Measurements from ENCODE around the gene EPC1.
"Not testable (repeated sequence)": the region's sequence is repeated elsewhere in the genome, so short reads cannot be mapped to it uniquely, and the experiment has no call there.

The EPC1 gene

DNA sequence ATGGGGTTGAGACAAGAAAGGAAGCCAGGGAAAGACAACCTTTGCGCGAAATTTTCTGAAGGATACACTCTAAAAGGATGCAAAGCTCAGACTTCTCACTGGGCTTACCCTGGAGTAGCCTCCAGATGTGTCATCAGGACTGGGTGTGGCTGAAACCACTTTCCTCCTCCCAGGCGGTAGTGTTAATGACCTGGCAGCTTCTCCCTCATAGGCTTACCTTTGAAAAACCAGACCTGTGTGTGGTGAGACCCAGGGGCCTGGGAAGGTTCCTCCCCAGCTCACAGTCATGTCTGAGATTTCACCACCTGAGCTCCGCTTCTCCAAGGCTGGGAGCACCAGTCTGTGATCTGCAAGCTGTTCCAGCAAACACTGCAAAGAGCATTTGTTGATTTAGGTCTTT is 93.7 kb downstream of the EPC1 start:
- Histone ChIP-seq H3K4me3 (ENCODE audit: low read depth, low read length) (no peak overlapping the region), H3K4me1 (ENCODE audit: control insufficient read depth, insufficient read depth, low read length, unreplicated experiment) (peaks cover 4% of the 10 kb centered on the region), H3K27ac (ENCODE audit: low read depth, low read length) (no peak overlapping the region), H3K36me3 (ENCODE audit: insufficient read depth, low read length) (no peaks in the 10 kb centered on the region), H3K79me2 (ENCODE audit: control insufficient read depth, insufficient read depth, low read length, unreplicated experiment) (no peaks in the 10 kb centered on the region), H3K27me3 (ENCODE audit: insufficient read depth, low read length) (no peaks in the 10 kb centered on the region), H2AFZ (ENCODE audit: low read length, unreplicated experiment) (no peak overlapping the region)

DNA sequence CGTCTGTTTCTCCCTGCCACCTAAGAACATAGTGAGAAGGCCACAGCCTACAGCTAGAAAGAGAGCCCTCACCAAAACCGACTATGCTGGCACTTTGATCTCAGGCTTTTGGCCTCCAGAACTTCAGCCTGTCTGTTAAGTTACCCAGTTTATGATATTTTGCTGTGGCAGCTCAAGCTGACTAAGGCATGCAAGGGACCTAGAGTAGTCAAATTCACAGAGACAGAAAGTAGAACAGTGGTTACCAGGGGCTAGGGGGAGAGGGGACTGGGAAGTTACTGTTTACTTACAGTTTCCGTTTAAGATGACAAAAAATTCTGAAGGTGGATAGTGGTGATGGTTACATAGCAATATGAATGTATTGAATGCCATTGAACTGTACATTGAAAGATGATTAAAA is 96.5 kb downstream of the EPC1 start:
- not testable (repeated sequence) for H3K36me3 ChIP-seq (ENCODE audit: insufficient read depth, low read length); H3K79me2 ChIP-seq (ENCODE audit: control insufficient read depth, insufficient read depth, low read length, unreplicated experiment); H3K4me1 ChIP-seq (ENCODE audit: control insufficient read depth, insufficient read depth, low read length, unreplicated experiment); H3K27me3 ChIP-seq (ENCODE audit: insufficient read depth, low read length); H3K27ac ChIP-seq (ENCODE audit: low read depth, low read length); H3K4me3 ChIP-seq (ENCODE audit: low read depth, low read length); H2AFZ ChIP-seq (ENCODE audit: low read length, unreplicated experiment)

DNA sequence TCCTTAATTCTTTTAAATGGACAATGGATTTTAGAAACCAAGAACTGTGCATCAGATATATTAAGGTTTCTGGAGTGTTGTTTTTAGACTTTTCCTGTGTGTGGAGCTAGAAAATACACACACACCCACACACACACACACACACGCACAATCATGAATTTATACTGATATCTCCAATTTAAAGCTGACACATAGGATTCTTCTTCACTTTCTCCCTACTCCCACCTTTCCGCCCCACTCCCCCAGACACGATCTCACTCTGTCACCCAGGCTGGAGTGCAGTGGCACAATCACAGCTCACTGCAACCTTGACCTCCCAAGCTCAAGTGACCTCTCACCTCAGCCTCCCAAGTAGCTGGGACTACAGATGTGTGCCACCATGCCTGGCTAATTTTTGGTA is 100.3 kb downstream of the EPC1 start:
- H3K4me1 ChIP-seq (ENCODE audit: control insufficient read depth, insufficient read depth, low read length, unreplicated experiment): no peaks in the 10 kb centered on the region

DNA sequence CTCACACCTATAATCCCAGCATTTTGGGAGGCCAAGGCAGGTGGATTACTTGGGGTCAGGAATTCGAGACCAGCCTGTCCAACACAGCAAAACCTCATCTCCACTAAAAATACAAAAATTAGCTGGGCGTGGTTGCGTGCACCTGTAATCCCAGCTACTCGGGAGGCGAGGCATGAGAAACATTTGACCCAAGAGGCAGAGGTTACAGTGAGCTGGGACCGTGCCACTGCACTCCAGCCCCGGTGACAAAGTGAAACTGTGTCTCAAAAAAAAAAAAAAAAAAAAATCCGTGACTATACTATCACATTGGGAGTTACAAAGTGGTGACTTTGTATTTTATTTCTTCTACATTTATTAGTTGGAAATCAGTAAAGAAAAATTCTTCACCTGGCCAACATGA is 101.2 kb downstream of the EPC1 start:
- no peak overlapping the region for H3K27ac ChIP-seq (ENCODE audit: low read depth, low read length)
- H3K4me3 ChIP-seq (ENCODE audit: low read depth, low read length): no peak overlapping the region
- no peak overlapping the region for H2AFZ ChIP-seq (ENCODE audit: low read length, unreplicated experiment)
- H3K79me2 ChIP-seq (ENCODE audit: control insufficient read depth, insufficient read depth, low read length, unreplicated experiment): no peaks in the 10 kb centered on the region
- no peaks in the 10 kb centered on the region for H3K36me3 ChIP-seq (ENCODE audit: insufficient read depth, low read length)
- peaks cover 5% of the 10 kb centered on the region for H3K4me1 ChIP-seq (ENCODE audit: control insufficient read depth, insufficient read depth, low read length, unreplicated experiment)
- H3K27me3 ChIP-seq (ENCODE audit: insufficient read depth, low read length): no peaks in the 10 kb centered on the region

More for the DNA sequence above, 100.3 kb downstream of the EPC1 start:
- no peak overlapping the region for H3K27ac ChIP-seq (ENCODE audit: low read depth, low read length)
- no peaks in the 10 kb centered on the region for H3K36me3 ChIP-seq (ENCODE audit: insufficient read depth, low read length)
- no peaks in the 10 kb centered on the region for H3K79me2 ChIP-seq (ENCODE audit: control insufficient read depth, insufficient read depth, low read length, unreplicated experiment)
- no peak overlapping the region for H3K4me3 ChIP-seq (ENCODE audit: low read depth, low read length)
- H3K27me3 ChIP-seq (ENCODE audit: insufficient read depth, low read length): no peaks in the 10 kb centered on the region
- no peak overlapping the region for H2AFZ ChIP-seq (ENCODE audit: low read length, unreplicated experiment)

DNA sequence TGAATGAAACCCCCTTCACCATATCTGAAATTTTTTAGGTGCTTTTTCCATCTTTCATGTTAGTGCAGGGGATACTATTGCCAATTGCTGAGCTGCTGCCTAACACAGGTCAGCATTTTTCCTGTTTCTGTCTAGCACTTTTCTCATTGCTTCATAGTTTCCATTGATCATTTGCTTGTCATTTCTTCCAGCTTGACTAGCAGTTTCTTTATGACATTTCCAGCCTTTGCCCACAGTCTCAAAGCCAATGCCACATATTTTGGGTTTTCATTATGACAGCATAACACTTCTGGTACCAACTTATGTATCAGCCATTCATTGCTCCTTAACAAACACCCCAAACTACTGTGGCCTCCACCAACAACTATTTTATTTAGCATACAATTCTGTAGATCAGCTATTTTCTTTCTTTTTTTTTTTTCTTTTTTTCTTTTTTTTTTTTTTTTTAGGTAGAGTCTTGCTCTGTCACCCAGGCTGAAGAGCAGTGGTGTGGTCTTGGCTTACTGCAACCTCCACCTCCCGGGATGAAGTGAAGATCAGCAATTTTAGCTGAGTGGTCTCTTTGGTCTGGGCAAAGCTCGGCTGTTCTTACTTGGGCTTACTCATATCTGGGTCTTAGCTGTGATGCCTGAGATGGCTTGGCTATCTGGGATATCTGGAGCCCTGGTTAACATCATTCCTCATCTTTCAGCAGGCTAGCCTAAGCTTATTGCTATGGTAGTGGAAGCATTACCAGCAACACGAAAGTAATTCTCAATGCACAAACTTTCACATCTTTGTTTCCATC is 102.3 kb downstream of the EPC1 start:
- Histone ChIP-seq H2AFZ (ENCODE audit: low read length, unreplicated experiment) (no peak overlapping the region), H3K27ac (ENCODE audit: low read depth, low read length) (no peak overlapping the region)

DNA sequence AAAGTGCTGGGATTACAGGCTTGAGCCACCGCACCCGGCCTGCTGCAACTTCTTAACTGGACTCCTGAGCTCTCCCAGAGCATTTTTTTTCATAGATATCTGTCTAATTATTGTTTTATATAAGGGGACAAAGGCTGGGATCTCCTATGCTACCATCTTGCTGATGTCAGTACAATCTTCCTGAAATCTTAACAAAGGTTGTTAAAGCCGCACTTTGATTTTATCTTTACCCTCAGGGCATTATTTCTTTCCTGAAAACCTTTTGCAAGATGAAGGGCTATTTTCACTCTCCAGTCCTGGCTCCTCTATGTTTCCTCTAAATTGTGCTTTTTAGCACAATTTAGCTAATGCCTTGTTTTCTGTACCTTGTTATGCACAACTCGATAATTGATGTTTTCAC is 102.9 kb downstream of the EPC1 start:
- H3K27me3 ChIP-seq (ENCODE audit: insufficient read depth, low read length): no peaks in the 10 kb centered on the region
- no peaks in the 10 kb centered on the region for H3K36me3 ChIP-seq (ENCODE audit: insufficient read depth, low read length)
- H2AFZ ChIP-seq (ENCODE audit: low read length, unreplicated experiment): no peak overlapping the region
- H3K4me3 ChIP-seq (ENCODE audit: low read depth, low read length): no peak overlapping the region
- peaks cover 18% of the 10 kb centered on the region for H3K4me1 ChIP-seq (ENCODE audit: control insufficient read depth, insufficient read depth, low read length, unreplicated experiment)
- H3K79me2 ChIP-seq (ENCODE audit: control insufficient read depth, insufficient read depth, low read length, unreplicated experiment): no peaks in the 10 kb centered on the region
- no peak overlapping the region for H3K27ac ChIP-seq (ENCODE audit: low read depth, low read length)

More for the DNA sequence above, 102.3 kb downstream of the EPC1 start:
- Histone ChIP-seq H3K79me2 (ENCODE audit: control insufficient read depth, insufficient read depth, low read length, unreplicated experiment) (no peaks in the 10 kb centered on the region), H3K36me3 (ENCODE audit: insufficient read depth, low read length) (no peaks in the 10 kb centered on the region), H3K27me3 (ENCODE audit: insufficient read depth, low read length) (no peaks in the 10 kb centered on the region), H3K4me3 (ENCODE audit: low read depth, low read length) (no peak overlapping the region), H3K4me1 (ENCODE audit: control insufficient read depth, insufficient read depth, low read length, unreplicated experiment) (peaks cover 15% of the 10 kb centered on the region)

DNA sequence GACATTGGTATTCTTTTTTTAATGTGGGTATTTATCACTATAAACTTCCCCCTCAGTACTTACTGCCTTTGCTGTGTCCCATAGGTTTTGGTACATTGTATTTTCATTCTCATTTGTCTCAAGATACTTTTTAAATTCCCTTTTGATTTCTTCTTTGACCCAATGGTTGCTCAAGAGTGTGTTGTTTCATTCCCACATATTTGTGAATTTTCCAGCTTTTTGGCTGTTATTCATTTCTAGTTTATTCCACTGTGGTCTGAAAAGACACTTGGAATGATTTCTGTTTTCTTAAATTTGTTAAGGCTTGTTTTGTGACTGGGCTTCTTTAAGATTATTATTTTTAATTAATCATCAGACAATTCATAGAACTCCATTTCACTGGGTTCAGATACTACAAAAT is 105.0 kb downstream of the EPC1 start:
- Histone ChIP-seq H3K27me3 (ENCODE audit: insufficient read depth, low read length) (no peaks in the 10 kb centered on the region), H3K27ac (ENCODE audit: low read depth, low read length) (no peak overlapping the region), H3K4me1 (ENCODE audit: control insufficient read depth, insufficient read depth, low read length, unreplicated experiment) (peaks cover 34% of the 10 kb centered on the region), H3K4me3 (ENCODE audit: low read depth, low read length) (no peak overlapping the region), H3K79me2 (ENCODE audit: control insufficient read depth, insufficient read depth, low read length, unreplicated experiment) (no peaks in the 10 kb centered on the region), H3K36me3 (ENCODE audit: insufficient read depth, low read length) (no peaks in the 10 kb centered on the region), H2AFZ (ENCODE audit: low read length, unreplicated experiment) (no peak overlapping the region)

DNA sequence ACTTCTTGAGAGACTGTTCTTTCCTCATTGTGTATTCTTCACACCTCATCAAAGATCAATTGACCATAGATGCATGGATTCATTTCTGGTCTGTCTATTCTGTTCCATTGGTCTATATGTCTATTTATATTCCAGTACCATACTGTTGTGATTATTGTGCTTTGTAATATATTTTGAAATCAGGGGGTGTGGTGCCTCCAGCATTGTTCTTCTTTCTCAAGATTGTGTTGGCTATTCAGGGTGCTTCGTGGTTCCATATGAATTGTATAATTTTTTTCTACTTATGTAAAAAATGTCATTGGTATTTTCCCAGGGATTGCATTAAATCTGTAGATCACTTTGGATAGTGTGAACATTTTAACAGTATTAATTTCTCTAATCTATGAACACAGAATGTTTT is 106.5 kb downstream of the EPC1 start:
- H2AFZ ChIP-seq (ENCODE audit: low read length, unreplicated experiment): no peak overlapping the region
- H3K36me3 ChIP-seq (ENCODE audit: insufficient read depth, low read length): no peaks in the 10 kb centered on the region
- H3K27ac ChIP-seq (ENCODE audit: low read depth, low read length): no peak overlapping the region
- H3K4me3 ChIP-seq (ENCODE audit: low read depth, low read length): peak overlapping the region; percentile 30; the same call in 1 of the 2 replicates
- peaks cover 34% of the 10 kb centered on the region for H3K4me1 ChIP-seq (ENCODE audit: control insufficient read depth, insufficient read depth, low read length, unreplicated experiment)
- H3K27me3 ChIP-seq (ENCODE audit: insufficient read depth, low read length): no peaks in the 10 kb centered on the region
- H3K79me2 ChIP-seq (ENCODE audit: control insufficient read depth, insufficient read depth, low read length, unreplicated experiment): no peaks in the 10 kb centered on the region

DNA sequence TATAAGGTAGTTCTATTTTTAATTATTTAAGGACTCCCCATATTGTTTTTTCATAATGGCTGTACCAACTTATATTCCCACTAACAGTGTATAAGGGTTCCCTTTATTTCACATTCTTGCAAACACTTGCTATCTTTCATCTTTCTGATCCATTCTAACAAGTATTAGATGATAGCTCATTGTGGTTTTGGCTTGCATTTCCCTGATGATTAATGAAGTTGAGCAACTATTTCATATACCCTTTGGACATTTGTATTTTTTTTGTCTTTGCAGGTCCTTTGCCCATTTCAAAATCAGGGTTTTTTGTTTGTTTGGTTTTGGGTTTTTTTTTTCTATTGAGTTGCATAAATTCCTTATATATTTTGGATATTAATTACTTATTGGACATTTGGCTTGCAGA is 107.2 kb downstream of the EPC1 start:
- H3K79me2 ChIP-seq (ENCODE audit: control insufficient read depth, insufficient read depth, low read length, unreplicated experiment): no peaks in the 10 kb centered on the region
- H3K36me3 ChIP-seq (ENCODE audit: insufficient read depth, low read length): no peaks in the 10 kb centered on the region
- no peak overlapping the region for H3K4me3 ChIP-seq (ENCODE audit: low read depth, low read length)
- H3K27ac ChIP-seq (ENCODE audit: low read depth, low read length): no peak overlapping the region
- peaks cover 34% of the 10 kb centered on the region for H3K4me1 ChIP-seq (ENCODE audit: control insufficient read depth, insufficient read depth, low read length, unreplicated experiment)
- H3K27me3 ChIP-seq (ENCODE audit: insufficient read depth, low read length): no peaks in the 10 kb centered on the region
- H2AFZ ChIP-seq (ENCODE audit: low read length, unreplicated experiment): no peak overlapping the region

DNA sequence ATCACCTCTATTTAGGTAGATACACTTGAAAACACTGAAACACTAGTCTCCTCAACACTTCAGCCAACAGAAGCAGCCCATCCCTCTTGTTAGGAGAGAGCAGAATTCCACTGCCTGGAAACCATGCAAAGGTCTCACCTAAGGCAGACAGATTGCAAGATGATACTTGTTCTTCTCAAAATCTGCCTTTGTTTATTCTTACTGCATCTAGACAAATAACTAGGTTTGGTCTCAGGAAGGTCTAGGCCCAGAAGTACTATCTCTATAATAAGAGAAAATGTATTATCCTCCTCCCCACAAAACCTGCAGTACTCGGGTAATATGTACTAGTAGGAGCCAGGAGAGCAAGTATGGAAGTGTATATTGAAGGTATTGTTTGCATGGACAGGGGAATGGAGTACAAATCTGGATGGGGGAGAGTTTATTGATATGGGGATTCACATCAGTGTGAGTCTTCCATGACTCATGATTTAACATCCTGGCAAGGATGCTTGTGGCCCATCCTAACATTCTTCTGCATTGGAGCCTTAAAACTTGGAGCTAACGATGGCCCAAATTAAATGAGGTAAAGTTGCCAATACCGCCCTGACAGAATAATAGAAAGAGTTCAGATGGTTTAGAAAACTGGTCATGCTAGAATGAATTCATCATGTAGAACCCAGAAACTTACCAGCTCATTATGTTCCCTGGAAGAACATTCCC is 109.2 kb downstream of the EPC1 start:
- Histone ChIP-seq H3K27ac (ENCODE audit: low read depth, low read length) (peak overlapping the region; percentile 48), H3K4me3 (ENCODE audit: low read depth, low read length) (no peak overlapping the region), H2AFZ (ENCODE audit: low read length, unreplicated experiment) (peak overlapping the region; percentile 53), H3K36me3 (ENCODE audit: insufficient read depth, low read length) (no peaks in the 10 kb centered on the region), H3K79me2 (ENCODE audit: control insufficient read depth, insufficient read depth, low read length, unreplicated experiment) (no peaks in the 10 kb centered on the region), H3K27me3 (ENCODE audit: insufficient read depth, low read length) (no peaks in the 10 kb centered on the region), H3K4me1 (ENCODE audit: control insufficient read depth, insufficient read depth, low read length, unreplicated experiment) (peaks cover 34% of the 10 kb centered on the region)

DNA sequence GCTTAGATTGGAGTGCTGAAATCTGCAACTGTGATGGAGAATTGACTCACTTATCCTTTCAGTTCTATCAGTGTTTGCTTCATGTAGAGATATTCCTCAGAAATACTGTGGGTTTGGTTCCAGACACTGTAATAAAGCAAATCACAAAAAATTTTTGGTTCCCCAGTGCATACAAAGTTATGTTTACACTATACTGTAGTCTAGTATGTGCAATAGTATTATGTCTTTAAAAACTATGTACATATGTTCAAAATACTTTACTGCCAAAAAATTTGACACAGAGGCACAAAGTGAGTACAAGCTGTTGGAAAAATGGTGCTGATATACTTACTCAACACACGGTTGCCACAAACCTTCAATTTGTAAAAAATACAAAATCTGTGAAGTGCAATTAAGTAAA is 112.5 kb downstream of the EPC1 start:
- no peak overlapping the region for H2AFZ ChIP-seq (ENCODE audit: low read length, unreplicated experiment)
- H3K27ac ChIP-seq (ENCODE audit: low read depth, low read length): no peak overlapping the region
- no peak overlapping the region for H3K4me3 ChIP-seq (ENCODE audit: low read depth, low read length)
- H3K36me3 ChIP-seq (ENCODE audit: insufficient read depth, low read length): no peaks in the 10 kb centered on the region
- H3K4me1 ChIP-seq (ENCODE audit: control insufficient read depth, insufficient read depth, low read length, unreplicated experiment): peaks cover 18% of the 10 kb centered on the region
- no peaks in the 10 kb centered on the region for H3K27me3 ChIP-seq (ENCODE audit: insufficient read depth, low read length)
- no peaks in the 10 kb centered on the region for H3K79me2 ChIP-seq (ENCODE audit: control insufficient read depth, insufficient read depth, low read length, unreplicated experiment)
